Measurements from ENCODE around the gene APEX2. TPM values are rescaled to one million over a fixed set of nuclear protein-coding genes. Genes with fewer than 3 reads are reported as not detected.

APEX2 gene
- total RNA-seq, 4 donors from 2014 or later = 12.4 to 25.2 (median 22.0) TPM

DNA sequence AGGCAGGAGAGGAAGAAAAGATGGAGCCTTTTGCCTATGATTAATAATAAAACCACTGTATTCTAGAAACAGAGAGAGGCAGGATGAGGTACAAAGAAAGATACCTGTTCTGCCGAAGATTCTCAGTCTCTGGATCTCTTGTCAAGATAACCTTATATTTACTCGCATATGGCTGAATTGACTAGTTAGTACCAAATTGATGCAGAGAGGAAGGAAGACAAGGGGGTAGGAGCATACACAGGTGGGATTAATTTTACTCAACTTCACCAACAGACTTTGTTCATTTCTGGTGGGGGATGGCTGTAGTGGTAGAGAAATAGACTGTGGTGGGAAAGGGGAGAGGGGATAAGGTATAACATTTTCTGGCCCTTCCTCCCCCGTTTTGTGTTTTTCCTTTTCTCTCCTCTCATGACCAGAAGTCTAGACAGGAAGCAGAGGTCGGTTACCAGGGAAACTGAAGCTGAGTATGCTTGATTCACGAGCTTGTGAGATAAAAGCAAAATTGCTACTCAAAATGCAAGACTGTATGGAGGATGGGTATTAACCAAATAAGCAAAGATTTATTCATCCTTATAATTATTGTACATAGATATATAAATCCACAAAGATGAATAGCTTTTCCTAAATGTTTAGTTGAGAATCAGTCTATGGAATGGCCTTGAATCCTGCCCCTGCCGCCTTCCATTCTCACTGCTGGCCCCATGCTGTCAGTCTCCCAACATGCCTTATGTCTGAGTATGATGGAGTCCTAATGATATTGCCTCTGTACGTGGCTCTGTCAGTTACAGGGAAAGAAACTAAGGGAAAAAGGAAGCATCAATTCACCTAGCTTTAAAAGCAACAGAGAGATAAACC lies 56.9 kb downstream of the APEX2 start:
- Histone ChIP-seq H3K36me3 (no peaks in the 10 kb centered on the region), H3K27ac (no peak overlapping the region), H3K27me3 (no peaks in the 10 kb centered on the region), H3K9me3 (no peaks in the 10 kb centered on the region), H3K4me1 (no peaks in the 10 kb centered on the region), H3K4me3 (peak overlapping the region; percentile 14)
- WGBS = 34% methylated on average over 7 of the region's 7 CpGs
- DNase-seq (ENCODE audit: low spot score in 2 of 2) = no peak
- TF ChIP-seq POLR2AphosphoS5 (IDR thresholded peaks at IDR 0.05) = no peak
- TF ChIP-seq, protein P1, sequence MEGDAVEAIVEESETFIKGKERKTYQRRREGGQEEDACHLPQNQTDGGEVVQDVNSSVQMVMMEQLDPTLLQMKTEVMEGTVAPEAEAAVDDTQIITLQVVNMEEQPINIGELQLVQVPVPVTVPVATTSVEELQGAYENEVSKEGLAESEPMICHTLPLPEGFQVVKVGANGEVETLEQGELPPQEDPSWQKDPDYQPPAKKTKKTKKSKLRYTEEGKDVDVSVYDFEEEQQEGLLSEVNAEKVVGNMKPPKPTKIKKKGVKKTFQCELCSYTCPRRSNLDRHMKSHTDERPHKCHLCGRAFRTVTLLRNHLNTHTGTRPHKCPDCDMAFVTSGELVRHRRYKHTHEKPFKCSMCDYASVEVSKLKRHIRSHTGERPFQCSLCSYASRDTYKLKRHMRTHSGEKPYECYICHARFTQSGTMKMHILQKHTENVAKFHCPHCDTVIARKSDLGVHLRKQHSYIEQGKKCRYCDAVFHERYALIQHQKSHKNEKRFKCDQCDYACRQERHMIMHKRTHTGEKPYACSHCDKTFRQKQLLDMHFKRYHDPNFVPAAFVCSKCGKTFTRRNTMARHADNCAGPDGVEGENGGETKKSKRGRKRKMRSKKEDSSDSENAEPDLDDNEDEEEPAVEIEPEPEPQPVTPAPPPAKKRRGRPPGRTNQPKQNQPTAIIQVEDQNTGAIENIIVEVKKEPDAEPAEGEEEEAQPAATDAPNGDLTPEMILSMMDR (IDR thresholded peaks at IDR 0.05) = no peak
- TF ChIP-seq EP300 (IDR thresholded peaks at IDR 0.05) = no peak
- no peak for TF ChIP-seq POLR2A (IDR thresholded peaks at IDR 0.05)

DNA sequence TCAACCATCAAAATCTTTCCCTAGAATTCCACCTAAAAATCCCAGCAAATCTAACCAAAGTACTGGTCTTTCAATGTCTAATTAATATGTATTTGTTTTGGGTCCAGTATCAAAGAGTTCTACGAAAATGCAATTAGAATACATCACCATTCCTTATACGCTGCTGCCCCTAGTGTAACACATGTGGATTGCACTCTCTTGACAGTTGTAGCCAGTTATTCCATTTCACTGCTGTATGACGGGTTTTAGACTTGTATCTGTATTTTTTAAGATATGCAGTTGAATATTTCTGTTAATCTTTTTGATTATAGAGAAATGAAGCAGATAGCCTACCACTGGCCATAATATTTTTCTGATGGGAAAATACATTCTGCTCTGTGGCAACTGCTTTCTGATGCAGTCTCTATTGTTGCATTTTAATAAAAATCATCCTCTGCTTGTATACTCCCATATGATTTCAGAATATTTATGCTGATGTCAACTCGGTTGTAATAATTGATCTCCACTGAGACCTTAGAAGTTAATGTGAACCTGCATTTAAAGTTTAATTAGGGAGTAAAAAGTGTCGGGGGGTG lies 57.6 kb downstream of the APEX2 start:
- no peaks in the 10 kb centered on the region for H3K9me3 ChIP-seq
- no peak overlapping the region for H3K27ac ChIP-seq
- H3K36me3 ChIP-seq = no peaks in the 10 kb centered on the region
- WGBS = 28% methylated on average over 5 of the region's 5 CpGs
- TF ChIP-seq, protein P1 (IDR thresholded peaks at IDR 0.05) = peak; percentile 69 to 71
- no peak for TF ChIP-seq POLR2AphosphoS5 (IDR thresholded peaks at IDR 0.05)
- no peaks in the 10 kb centered on the region for H3K27me3 ChIP-seq
- H3K4me3 ChIP-seq = peak overlapping the region; percentile 14
- H3K4me1 ChIP-seq = no peaks in the 10 kb centered on the region
- DNase-seq (ENCODE audit: low spot score in 2 of 2) = no peak

Other genes with a start within 250 kb of the APEX2 start
- gene ITIH6, start 202.1 kb upstream of the APEX2 start, total RNA-seq = under 1 TPM in 1 of 4 donors, not detected in 3; 0.13 TPM
- 10 to 100 TPM; 64.4 to 78.0 (median 70.0) TPM for gene MAGED2, start 192.6 kb upstream of the APEX2 start, total RNA-seq
- 1 to 10 TPM; 1.0 to 3.6 (median 3.4) TPM for gene TRO, start 79.5 kb upstream of the APEX2 start, total RNA-seq
- gene PFKFB1, start 6.2 kb upstream of the APEX2 start, total RNA-seq = 1 to 10 TPM in 1 of 4 donors, under 1 TPM in 2, not detected in 1; 0.49 to 1.9 (median 0.64) TPM
- gene ALAS2, start 30.6 kb downstream of the APEX2 start, total RNA-seq = not detected
- gene PAGE2B, start 74.7 kb downstream of the APEX2 start, total RNA-seq = not detected
- gene PAGE2, start 88.7 kb downstream of the APEX2 start, total RNA-seq = not detected
- gene PAGE5, start 220.0 kb downstream of the APEX2 start, total RNA-seq = not detected